Activated T-cell treated with anti-CD3 and anti-CD28 coated beads for 4 hours (primary cell): ENCODE results near the gene EFCAB12.
"Not testable (repeated sequence)": the region's sequence is repeated elsewhere in the genome, so short reads cannot be mapped to it uniquely, and the experiment has no call there.

Experiments used
- DNase-seq: peaks from one replicate; pipeline ENCODE4 v3.0.0-alpha.2; 2020

Gene EFCAB12

DNA sequence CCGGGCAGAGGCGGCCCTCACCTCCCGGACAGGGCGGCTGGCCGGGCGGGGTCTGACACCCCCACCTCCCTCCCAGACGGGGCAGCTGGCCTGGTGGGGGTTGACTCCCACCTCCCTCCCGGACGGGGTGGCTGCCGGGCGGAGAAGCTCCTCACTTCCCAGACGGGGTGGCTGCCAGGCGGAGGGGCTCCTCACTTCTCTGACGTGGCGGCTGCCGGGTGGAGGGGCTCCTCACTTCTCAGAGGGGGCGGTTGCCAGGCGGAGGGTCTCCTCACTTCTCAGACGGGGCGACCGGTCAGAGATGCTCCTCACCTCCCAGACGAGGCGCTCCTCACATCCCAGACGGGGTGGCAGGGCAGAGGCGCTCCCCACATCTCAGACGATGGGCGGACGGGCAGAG lies 65.1 kb downstream of the EFCAB12 start:
- not testable (repeated sequence) for DNase-seq

- DNase-seq = no peak
Observed at GRCh38 chr3:129360705-129361460, 67.6 kb downstream of the EFCAB12 start.

- no peak for DNase-seq
Observed at GRCh38 chr3:129360171-129360611, 68.2 kb downstream of the EFCAB12 start.

GRCh38 chr3:129358772-129359371 lies 69.6 kb downstream of the EFCAB12 start:
- DNase-seq = no peak

GRCh38 chr3:129358177-129358771 lies 70.2 kb downstream of the EFCAB12 start:
- no peak for DNase-seq

DNA sequence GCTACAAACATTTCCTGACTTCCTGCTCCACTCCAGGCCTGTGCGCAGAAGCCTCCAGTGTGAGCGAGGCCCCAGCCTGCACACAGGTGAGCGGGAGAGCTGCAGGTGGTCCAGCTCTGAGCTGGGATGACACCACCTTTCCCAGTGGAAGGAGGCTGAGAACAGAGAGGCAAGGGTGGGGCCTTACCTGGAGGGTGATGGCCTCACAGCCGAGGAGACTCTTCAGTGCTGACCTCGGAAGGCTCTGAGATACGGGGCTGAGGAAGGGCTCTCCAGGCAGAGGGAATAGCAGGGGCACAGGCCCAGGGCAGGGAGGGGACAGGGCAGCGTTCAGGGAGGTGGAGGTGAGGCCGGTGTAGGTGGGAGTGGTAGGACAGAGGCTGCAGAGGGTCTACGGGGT lies 70.8 kb downstream of the EFCAB12 start:
- no peak for DNase-seq

DNA sequence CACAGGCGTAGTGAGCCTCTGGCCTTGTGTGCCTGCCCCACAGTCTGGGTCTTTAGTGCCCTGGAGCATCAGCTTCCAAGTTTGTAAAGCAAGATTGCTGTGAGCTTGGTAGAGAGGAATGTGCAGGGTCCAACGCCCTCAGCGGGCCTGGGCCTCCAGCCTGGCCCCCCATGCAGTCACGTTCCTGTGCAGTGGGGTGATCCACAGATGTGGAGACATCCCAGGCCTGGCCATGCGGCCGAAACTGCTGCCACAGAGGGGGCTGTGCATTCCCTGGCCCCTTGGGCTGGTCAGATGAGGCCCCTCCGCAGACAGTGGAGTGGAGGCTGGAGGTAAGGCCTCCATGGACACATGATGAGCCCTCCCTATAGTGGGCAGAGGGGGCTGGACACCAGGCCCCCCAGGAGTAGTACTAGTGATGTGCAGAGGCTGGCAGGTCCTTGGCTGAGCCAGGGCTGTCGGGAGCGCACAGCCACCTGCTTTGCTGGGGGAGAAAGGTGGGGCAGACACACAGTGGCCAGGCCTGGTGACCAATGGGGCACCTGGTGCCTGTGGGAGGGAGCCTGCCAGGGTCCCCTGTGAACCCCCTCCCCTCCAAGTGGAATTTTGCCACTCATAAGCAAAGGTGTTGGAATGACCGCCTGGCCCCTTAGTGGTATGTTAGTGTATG lies 71.5 kb downstream of the EFCAB12 start:
- DNase-seq = no peak

- DNase-seq = no peak
Observed at GRCh38 chr3:129353589-129353941, 74.9 kb downstream of the EFCAB12 start.

GRCh38 chr3:129352650-129353588 lies 75.5 kb downstream of the EFCAB12 start:
- no peak for DNase-seq

DNA sequence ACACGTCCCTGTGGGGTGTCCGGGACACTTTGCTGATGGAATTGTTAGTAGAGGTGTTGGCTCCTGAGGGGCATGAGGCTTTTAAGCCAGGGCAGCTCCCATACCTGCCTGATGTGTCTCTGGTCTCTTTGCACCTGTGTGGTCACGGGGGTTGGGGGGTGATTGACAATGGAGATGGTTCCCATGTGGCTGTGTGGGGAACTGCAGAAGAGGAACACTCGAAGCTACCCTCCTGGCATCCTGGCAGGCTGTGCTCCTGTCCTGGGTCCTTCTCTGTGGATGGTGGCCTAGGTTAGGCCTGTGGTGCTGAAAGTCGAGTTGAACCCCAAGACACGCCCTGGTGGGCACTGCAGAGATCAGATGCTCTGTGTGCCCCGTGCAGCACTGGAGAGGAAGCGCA lies 76.4 kb downstream of the EFCAB12 start:
- no peak for DNase-seq
